Measurements from ENCODE around the gene POTEB3. TPM values are rescaled to one million over a fixed set of nuclear protein-coding genes. Genes with fewer than 3 reads are reported as not detected.
"Not testable (repeated sequence)": the region's sequence is repeated elsewhere in the genome, so short reads cannot be mapped to it uniquely, and the experiment has no call there.

The POTEB3 gene
- not detected in 2 replicates for total RNA-seq

DNA sequence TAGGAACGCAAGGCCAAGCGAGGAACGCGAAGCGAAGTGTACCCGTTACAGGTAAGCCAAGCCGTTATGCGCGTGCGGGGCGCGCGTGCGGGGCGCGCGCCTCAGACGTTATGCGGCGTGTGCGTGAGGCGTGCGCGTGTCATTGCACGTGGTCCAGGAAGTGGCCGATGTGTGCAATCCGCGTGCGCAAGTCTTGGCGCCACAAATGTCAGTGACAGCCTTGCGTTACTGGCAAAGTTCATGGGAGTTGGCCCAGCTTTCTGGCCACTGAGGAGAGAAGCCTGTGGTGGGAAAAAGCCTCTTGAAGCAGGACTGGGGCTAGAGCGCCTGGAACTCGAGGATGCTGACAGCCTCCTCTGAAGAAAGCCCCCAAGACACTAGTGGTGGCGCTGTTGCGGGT lies at the start of gene POTEB3:
Gene POTEB3, minus strand, starts transcription at position 101 of the 400 bp plus-strand sequence. CDS start 488 bp downstream, outside the sequence.
- not testable (repeated sequence) for DNase-seq (ENCODE audit: low read depth); H3K4me3 ChIP-seq (ENCODE audit: low read depth, low read length)

DNA sequence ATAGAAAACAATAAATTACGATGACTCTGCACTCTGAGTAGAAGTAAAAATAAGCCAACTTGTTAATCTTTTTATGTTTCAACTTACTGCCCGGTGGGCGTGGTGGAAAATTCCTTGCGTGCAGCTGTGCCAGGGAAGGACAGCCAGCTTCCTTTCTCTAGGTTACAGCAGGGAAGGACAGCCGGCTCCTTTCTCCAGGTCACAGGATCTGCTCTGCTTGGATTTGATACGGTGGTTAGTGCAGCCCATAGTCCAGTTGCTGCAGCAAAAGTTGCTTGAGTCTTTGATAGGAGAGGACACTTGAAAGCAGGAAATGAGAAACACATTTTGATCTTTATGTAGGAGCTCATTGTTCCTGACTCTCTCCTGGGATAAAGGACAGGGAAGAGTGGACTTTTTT lies 13.4 kb upstream of the POTEB3 start:
- not testable (repeated sequence) for DNase-seq (ENCODE audit: low read depth); H3K4me3 ChIP-seq (ENCODE audit: low read depth, low read length)

DNA sequence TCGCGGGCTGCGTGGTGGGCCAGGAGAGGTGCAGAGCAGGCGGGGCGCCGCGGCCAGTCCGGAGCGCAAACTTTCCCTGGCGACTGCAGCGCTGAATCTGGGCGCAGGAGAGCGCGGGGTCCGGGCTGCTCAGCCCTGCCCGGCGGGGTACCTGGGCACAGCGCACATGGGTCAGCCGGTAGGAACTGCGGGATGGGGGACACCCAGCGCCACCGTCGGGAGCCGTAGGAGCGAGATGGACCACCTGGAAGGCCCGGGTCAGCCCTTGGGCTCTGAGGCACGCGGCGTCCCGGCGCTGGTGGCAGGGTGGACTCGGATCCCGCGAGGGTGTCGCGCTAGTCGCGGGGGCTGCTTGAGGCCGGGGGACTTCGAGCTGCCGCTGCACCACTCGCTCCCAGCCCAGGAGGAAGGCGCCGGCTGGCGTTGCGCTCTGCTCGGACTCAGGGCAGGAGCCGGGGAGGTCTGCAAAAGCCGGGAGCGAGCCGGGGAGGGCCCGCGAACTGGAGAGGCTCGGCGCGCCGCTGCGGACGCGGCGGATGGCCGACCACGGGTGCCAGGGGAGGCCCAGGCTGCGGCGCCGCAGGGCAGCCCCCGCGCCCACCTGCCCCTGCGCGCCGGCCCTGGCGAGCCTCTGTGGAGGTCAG lies 11.7 kb upstream of the POTEB3 start:
- DNase-seq (ENCODE audit: low read depth), result not testable (repeated sequence)

GRCh38 chr15:21451487-21451886 lies 11.2 kb upstream of the POTEB3 start:
- not testable (repeated sequence) for H3K4me3 ChIP-seq (ENCODE audit: low read depth, low read length); DNase-seq (ENCODE audit: low read depth)

More for the DNA sequence above, 11.7 kb upstream of the POTEB3 start:
- H3K4me3 ChIP-seq (ENCODE audit: low read depth, low read length), result not testable (repeated sequence)

- not testable (repeated sequence) for DNase-seq (ENCODE audit: low read depth); H3K4me3 ChIP-seq (ENCODE audit: low read depth, low read length)
These were observed 32.9 kb downstream of the POTEB3 start for GRCh38 chr15:21407366-21407765.

- not testable (repeated sequence) for DNase-seq (ENCODE audit: low read depth); H3K4me3 ChIP-seq (ENCODE audit: low read depth, low read length)
These were observed 38.8 kb downstream of the POTEB3 start for GRCh38 chr15:21401531-21401930.

- H3K4me3 ChIP-seq (ENCODE audit: low read depth, low read length), result not testable (repeated sequence)
These were observed 41.2 kb downstream of the POTEB3 start for GRCh38 chr15:21399111-21399510.

DNA sequence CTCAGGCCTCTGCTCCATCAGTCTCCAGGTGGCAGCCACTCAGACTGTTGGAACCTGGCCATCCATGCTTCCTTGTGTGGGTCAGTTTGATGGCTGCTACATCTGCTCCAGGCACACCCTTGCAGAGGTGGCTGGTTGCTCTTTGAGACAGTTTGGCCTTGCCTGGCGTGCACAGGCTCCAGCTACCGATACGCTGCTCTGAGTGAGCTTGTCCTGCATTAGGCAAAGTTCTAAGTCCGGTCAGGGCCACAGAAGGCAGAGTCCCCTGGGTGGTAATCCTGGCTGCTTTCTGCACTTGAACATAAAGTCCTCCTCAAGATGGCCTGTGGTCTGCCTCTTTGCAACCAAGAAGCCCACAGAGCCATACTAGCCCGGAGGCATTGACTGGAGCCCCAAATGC lies 41.8 kb downstream of the POTEB3 start:
- H3K4me3 ChIP-seq (ENCODE audit: low read depth, low read length); DNase-seq (ENCODE audit: low read depth): not testable (repeated sequence)

More at GRCh38 chr15:21399111-21399510, 41.2 kb downstream of the POTEB3 start:
- DNase-seq (ENCODE audit: low read depth), result not testable (repeated sequence)

DNA sequence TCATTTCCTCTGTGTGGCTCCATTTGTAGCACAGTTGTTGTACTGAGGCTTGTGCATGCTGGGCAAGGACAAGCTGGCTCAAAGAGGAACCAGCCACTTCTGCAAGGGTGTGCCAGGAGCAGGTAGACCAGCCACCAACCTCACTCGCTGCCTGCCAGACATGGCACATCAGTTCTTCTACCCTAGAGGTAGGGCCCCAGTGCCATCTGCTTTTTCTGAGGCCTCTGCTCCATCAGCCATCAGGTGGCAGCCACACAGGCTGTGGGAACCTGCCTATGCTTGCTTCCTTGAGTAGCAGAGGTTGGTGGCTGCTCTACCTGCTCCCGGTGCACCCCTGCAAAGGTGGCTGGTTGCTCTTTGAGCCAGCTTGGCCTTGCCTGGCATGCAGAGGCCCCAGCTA lies 42.6 kb downstream of the POTEB3 start:
- DNase-seq (ENCODE audit: low read depth); H3K4me3 ChIP-seq (ENCODE audit: low read depth, low read length): not testable (repeated sequence)

DNA sequence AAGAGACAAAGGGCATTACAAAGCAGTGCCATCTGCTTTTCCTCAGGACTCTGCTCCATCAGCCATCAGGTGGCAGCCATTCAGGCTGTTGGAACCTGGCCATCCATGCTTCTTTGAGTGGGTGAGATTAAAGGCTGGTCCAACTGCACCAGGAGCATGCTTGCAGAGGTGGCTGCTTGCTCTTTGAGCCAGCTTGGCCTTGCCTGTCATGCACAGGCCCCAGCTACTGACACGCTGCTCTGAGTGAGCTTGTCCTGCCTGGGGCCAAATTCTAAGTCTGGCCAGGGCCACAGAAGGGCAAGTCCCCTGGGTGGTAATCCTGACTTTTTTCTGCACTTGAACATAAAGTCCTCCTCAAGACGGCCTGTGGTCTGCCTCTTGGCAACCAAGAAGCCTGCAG lies 43.1 kb downstream of the POTEB3 start:
- not testable (repeated sequence) for H3K4me3 ChIP-seq (ENCODE audit: low read depth, low read length); DNase-seq (ENCODE audit: low read depth)

DNA sequence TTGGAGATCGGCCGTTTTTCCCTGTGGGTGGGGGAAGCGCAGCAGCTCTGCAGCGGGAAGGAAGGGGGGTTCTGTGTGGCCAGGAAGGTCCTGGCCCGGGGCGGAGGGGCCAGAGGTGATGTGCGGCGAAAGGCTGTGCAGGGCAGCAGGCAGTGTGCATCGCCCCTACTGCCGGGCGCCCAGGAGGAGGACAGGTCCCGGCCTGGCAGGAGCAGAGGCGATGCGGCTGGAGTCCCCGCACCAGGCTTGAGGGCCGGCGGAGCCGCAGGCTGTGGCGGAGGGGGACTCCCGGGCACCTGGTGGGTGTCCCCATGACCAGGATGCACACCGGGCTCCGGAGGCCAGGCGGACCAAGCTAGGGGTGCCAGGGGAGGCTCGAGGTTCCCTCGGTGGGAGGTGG lies 54.3 kb downstream of the POTEB3 start:
- not testable (repeated sequence) for H3K4me3 ChIP-seq (ENCODE audit: low read depth, low read length); DNase-seq (ENCODE audit: low read depth)

- H3K4me3 ChIP-seq (ENCODE audit: low read depth, low read length); DNase-seq (ENCODE audit: low read depth): not testable (repeated sequence)
These were observed 56.3 kb downstream of the POTEB3 start for GRCh38 chr15:21383866-21384485.

- not testable (repeated sequence) for DNase-seq (ENCODE audit: low read depth); H3K4me3 ChIP-seq (ENCODE audit: low read depth, low read length)
These were observed 66.6 kb downstream of the POTEB3 start for GRCh38 chr15:21373682-21374081.

- not testable (repeated sequence) for H3K4me3 ChIP-seq (ENCODE audit: low read depth, low read length); DNase-seq (ENCODE audit: low read depth)
These were observed 71.1 kb downstream of the POTEB3 start for GRCh38 chr15:21369177-21369576.

GRCh38 chr15:21368625-21369024 lies 71.7 kb downstream of the POTEB3 start:
- not testable (repeated sequence) for DNase-seq (ENCODE audit: low read depth); H3K4me3 ChIP-seq (ENCODE audit: low read depth, low read length)
